ENCODE results near the gene DCAF4L1.

- TF ChIP-seq CTCF (conservative IDR thresholded peaks at IDR 0.05; ENCODE audit: low read depth, low read length) = no peak
- no peak for TF ChIP-seq EZH2 (IDR thresholded peaks at IDR 0.05; ENCODE audit: borderline replicate concordance, low read depth, low read length, poor library complexity, severe bottlenecking)
These were observed 8.4 kb downstream of the DCAF4L1 start for GRCh38 chr4:41989994-41990364.

Data from A673 (cell line).